HEK293 (cell line): ENCODE results near the gene SCFD2.

Experiments
- CTCF ChIA-PET: fragments of 350-600 bp; formaldehyde crosslinking; extraction: SDS; loops from one replicate; lab custom pipeline; 2021; ENCODE audit warnings: antibody characterized with exemption; lab: Yijun Ruan, JAX
- POLR2A ChIA-PET: fragments of 300-600 bp; formaldehyde crosslinking; extraction: SDS; loops from one replicate; lab custom pipeline; 2020; ENCODE audit warnings: antibody characterized with exemption, inconsistent platforms; lab: Yijun Ruan, JAX
- H3K27ac ChIP-seq: fragments of 200-500 bp; sonication (Bioruptor generic); 2 replicates; pipeline ENCODE4 v1.5.1; 2014; ENCODE audit warnings: low read depth, low read length, control low read depth, inconsistent platforms; ENCODE audit errors: extremely low read depth
- H3K36me3 ChIP-seq, 2 experiments: fragments of 200-500 bp in 1 of 2; sonication (Bioruptor generic) in 1 of 2; 1 replicate in 1 of 2; 2 replicates in 1 of 2; pipeline ENCODE4 v1.5.1; 2014 to 2017; ENCODE audit warnings: inconsistent platforms in 2 of 2, low read length in 2 of 2; ENCODE audit not compliant: control insufficient read depth in 2 of 2, insufficient read depth in 1 of 2
- H3K4me1 ChIP-seq: fragments of 200-500 bp; sonication (Bioruptor generic); 2 replicates; pipeline ENCODE4 v1.5.1; 2014; ENCODE audit warnings: mild to moderate bottlenecking, low read length, inconsistent platforms; ENCODE audit not compliant: control insufficient read depth, insufficient read depth
- H3K4me3 ChIP-seq: 2 replicates; pipeline ENCODE4 v1.5.1; 2011; ENCODE audit warnings: low read depth, mild to moderate bottlenecking, control low read depth, low read length, moderate library complexity
- H3K9me3 ChIP-seq: fragments of 200-500 bp; sonication (Bioruptor generic); 2 replicates; pipeline ENCODE4 v1.5.1; 2014; ENCODE audit warnings: low read depth, low read length, inconsistent platforms; ENCODE audit not compliant: control insufficient read depth, insufficient read depth
- HOXA7 ChIP-seq: sonication (generic); formaldehyde crosslinking; IDR thresholded peaks from 2 replicates; pipeline ENCODE4 v1.8.1; 2022; ENCODE audit warnings: missing genetic modification reagents, borderline replicate concordance
- KLF9 ChIP-seq: fragments of 450-650 bp; formaldehyde crosslinking; IDR thresholded peaks from 2 replicates; pipeline ENCODE4 v1.5.1; 2016; ENCODE audit warnings: missing biosample characterization, missing genetic modification characterization, low read depth
- OVOL3 ChIP-seq: fragments of 450-650 bp; formaldehyde crosslinking; IDR thresholded peaks from 2 replicates; pipeline ENCODE4 v1.5.1; 2016; ENCODE audit warnings: missing biosample characterization, missing genetic modification characterization
- TRIM28 ChIP-seq: IDR thresholded peaks from 2 replicates; pipeline ENCODE4 v1.6.1; 2011; ENCODE audit warnings: low read length, control low read depth, borderline replicate concordance
- ZBTB48 ChIP-seq: fragments of 450-650 bp; formaldehyde crosslinking; IDR thresholded peaks from 2 replicates; pipeline ENCODE4 v1.5.1; 2016; ENCODE audit warnings: missing biosample characterization, missing genetic modification characterization
- ZBTB8A ChIP-seq: fragments of 450-650 bp; formaldehyde crosslinking; IDR thresholded peaks from 2 replicates; pipeline ENCODE4 v1.5.1; 2016; ENCODE audit warnings: missing biosample characterization, missing genetic modification characterization
- ZFP41 ChIP-seq: fragments of 450-650 bp; formaldehyde crosslinking; IDR thresholded peaks from 2 replicates; pipeline ENCODE4 v1.5.1; 2016; ENCODE audit warnings: missing biosample characterization, missing genetic modification characterization, borderline replicate concordance
- ZNF10 ChIP-seq: fragments of 450-650 bp; formaldehyde crosslinking; IDR thresholded peaks from 2 replicates; pipeline ENCODE4 v1.5.1; 2017; ENCODE audit warnings: missing biosample characterization, missing genetic modification characterization
- ZNF112 ChIP-seq: fragments of 450-650 bp; formaldehyde crosslinking; IDR thresholded peaks from 2 replicates; pipeline ENCODE4 v1.5.0; 2017; ENCODE audit warnings: missing biosample characterization, missing genetic modification characterization
- ZNF121 ChIP-seq: fragments of 450-650 bp; formaldehyde crosslinking; IDR thresholded peaks from 2 replicates; pipeline ENCODE4 v1.5.1; 2016; ENCODE audit warnings: missing biosample characterization, missing genetic modification characterization
- ZNF394 ChIP-seq: fragments of 450-650 bp; formaldehyde crosslinking; IDR thresholded peaks from 2 replicates; pipeline ENCODE4 v1.5.1; 2016; ENCODE audit warnings: missing biosample characterization, missing genetic modification characterization, mild to moderate bottlenecking, moderate library complexity, borderline replicate concordance
- ZNF398 ChIP-seq: fragments of 450-650 bp; formaldehyde crosslinking; IDR thresholded peaks from 2 replicates; pipeline ENCODE4 v1.5.1; 2017; ENCODE audit warnings: missing biosample characterization, missing genetic modification characterization
- ZNF501 ChIP-seq: fragments of 450-650 bp; formaldehyde crosslinking; IDR thresholded peaks from 2 replicates; pipeline ENCODE4 v1.5.1; 2016; ENCODE audit warnings: missing biosample characterization, missing genetic modification characterization
- ZNF548 ChIP-seq: fragments of 450-650 bp; formaldehyde crosslinking; IDR thresholded peaks from 2 replicates; pipeline ENCODE4 v1.5.1; 2016; ENCODE audit warnings: missing biosample characterization, missing genetic modification characterization
- ZNF560 ChIP-seq: fragments of 450-650 bp; formaldehyde crosslinking; IDR thresholded peaks from 2 replicates; pipeline ENCODE4 v1.5.1; 2017; ENCODE audit warnings: missing biosample characterization, missing genetic modification characterization, borderline replicate concordance
- ZNF561 ChIP-seq: fragments of 450-650 bp; IDR thresholded peaks from 2 replicates; pipeline ENCODE4 v1.5.1; 2018; ENCODE audit warnings: missing biosample characterization, missing genetic modification characterization, borderline replicate concordance
- ZNF571 ChIP-seq: fragments of 450-650 bp; formaldehyde crosslinking; IDR thresholded peaks from 2 replicates; pipeline ENCODE4 v1.5.0; 2017; ENCODE audit warnings: missing biosample characterization, missing genetic modification characterization
- ZNF621 ChIP-seq: fragments of 450-650 bp; formaldehyde crosslinking; IDR thresholded peaks from 2 replicates; pipeline ENCODE4 v1.5.1; 2017; ENCODE audit warnings: missing biosample characterization, missing genetic modification characterization
- ZNF626 ChIP-seq: fragments of 450-650 bp; sonication (Bioruptor Pico); formaldehyde crosslinking; IDR thresholded peaks from 2 replicates; pipeline ENCODE4 v1.5.1; 2018; ENCODE audit warnings: missing biosample characterization, missing genetic modification characterization, inconsistent platforms
- ZNF837 ChIP-seq: fragments of 450-650 bp; formaldehyde crosslinking; IDR thresholded peaks from 2 replicates; pipeline ENCODE4 v1.5.1; 2016; ENCODE audit warnings: missing biosample characterization, missing genetic modification characterization
- ZNF843 ChIP-seq: fragments of 450-650 bp; formaldehyde crosslinking; IDR thresholded peaks from 2 replicates; pipeline ENCODE4 v1.5.1; 2016; ENCODE audit warnings: missing biosample characterization, missing genetic modification characterization
- TF ChIP-seq, protein P1 (sequence below): fragments of 450-650 bp; formaldehyde crosslinking; IDR thresholded peaks from 2 replicates; pipeline ENCODE4 v1.5.1; 2016; ENCODE audit warnings: missing biosample characterization, missing genetic modification characterization
- TF ChIP-seq, protein P2 (sequence below): fragments of 450-650 bp; formaldehyde crosslinking; IDR thresholded peaks from 2 replicates; pipeline ENCODE4 v1.5.1; 2016; ENCODE audit warnings: missing biosample characterization, missing genetic modification characterization

Gene SCFD2

GRCh38 chr4:52925531-52925968, 440.3 kb downstream of the SCFD2 start (continued):
- TF ChIP-seq, protein P1, sequence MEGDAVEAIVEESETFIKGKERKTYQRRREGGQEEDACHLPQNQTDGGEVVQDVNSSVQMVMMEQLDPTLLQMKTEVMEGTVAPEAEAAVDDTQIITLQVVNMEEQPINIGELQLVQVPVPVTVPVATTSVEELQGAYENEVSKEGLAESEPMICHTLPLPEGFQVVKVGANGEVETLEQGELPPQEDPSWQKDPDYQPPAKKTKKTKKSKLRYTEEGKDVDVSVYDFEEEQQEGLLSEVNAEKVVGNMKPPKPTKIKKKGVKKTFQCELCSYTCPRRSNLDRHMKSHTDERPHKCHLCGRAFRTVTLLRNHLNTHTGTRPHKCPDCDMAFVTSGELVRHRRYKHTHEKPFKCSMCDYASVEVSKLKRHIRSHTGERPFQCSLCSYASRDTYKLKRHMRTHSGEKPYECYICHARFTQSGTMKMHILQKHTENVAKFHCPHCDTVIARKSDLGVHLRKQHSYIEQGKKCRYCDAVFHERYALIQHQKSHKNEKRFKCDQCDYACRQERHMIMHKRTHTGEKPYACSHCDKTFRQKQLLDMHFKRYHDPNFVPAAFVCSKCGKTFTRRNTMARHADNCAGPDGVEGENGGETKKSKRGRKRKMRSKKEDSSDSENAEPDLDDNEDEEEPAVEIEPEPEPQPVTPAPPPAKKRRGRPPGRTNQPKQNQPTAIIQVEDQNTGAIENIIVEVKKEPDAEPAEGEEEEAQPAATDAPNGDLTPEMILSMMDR (tag by site-specific recombination): no peak
- TF ChIP-seq ZNF621 (no peak), ZNF843 (tag by site-specific recombination) (peak; percentile 85), KLF9 (no peak), ZBTB48 (tag by site-specific recombination) (0 out of 2 replicates have a peak, but pooled peaks have one; percentile 24), ZNF626 (tag by site-specific recombination) (no peak), ZNF10 (tag by site-specific recombination) (peak; percentile 36; the same call in 1 of the 2 replicates)

DNA sequence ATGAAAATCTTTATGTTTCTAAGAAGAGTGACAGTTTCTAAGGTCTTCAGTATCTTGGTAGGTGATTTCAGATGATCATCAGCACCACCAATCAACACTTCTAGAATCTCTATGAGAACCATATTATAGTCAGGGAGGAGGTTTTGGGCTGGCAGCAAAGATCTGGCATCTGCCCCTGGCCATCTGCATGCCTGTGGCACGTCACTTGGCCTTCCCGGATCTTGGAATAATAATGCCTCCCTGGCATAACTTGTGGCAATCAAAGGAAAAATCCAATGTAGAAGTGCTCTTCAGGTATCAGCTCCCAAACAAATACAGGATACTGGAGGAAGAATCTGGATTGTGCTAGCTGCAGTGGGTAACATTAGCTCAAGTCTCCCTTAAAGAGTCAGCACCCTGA, 446.4 kb downstream of the SCFD2 start:
- TF ChIP-seq, protein P2, sequence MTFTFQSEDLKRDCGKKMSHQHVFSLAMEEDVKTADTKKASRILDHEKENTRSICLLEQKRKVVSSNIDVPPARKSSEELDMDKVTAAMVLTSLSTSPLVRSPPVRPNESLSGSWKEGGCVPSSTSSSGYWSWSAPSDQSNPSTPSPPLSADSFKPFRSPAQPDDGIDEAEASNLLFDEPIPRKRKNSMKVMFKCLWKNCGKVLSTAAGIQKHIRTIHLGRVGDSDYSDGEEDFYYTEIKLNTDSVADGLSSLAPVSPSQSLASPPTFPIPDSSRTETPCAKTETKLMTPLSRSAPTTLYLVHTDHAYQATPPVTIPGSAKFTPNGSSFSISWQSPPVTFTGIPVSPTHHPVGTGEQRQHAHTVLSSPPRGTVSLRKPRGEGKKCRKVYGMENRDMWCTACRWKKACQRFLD: no peak
- TF ChIP-seq ZNF121 (tag by site-specific recombination) (no peak), ZNF837 (tag by site-specific recombination) (no peak), HOXA7 (CRISPR knock-in tag) (no peak), ZNF560 (tag by site-specific recombination) (no peak), ZNF398 (tag by site-specific recombination) (no peak), TRIM28 (no peak), ZNF501 (no peak), ZNF571 (no peak), ZNF394 (tag by site-specific recombination) (no peak), ZNF548 (tag by site-specific recombination) (no peak), OVOL3 (tag by site-specific recombination) (no peak), ZNF112 (no peak), ZFP41 (tag by site-specific recombination) (no peak), ZBTB8A (tag by site-specific recombination) (no peak), ZNF561 (no peak)
- TF ChIP-seq, all 188 proteins: peak for 0
- Histone ChIP-seq H3K27ac (no peak overlapping the region), H3K4me1 (no peaks in the 10 kb centered on the region), H3K4me3 (no peak overlapping the region), H3K36me3 (no peaks in the 10 kb centered on the region), H3K9me3 (no peaks in the 10 kb centered on the region)
- ChIA-PET POLR2A (interaction anchor here (0.7 kb wide), 1 partner anchor 208 kb away, joined by 3 read pairs; no protein-coding TSS in a partner anchor), CTCF (no interaction called here)
